ENCODE data around the gene PIK3R5.

PIK3R5 gene

DNA sequence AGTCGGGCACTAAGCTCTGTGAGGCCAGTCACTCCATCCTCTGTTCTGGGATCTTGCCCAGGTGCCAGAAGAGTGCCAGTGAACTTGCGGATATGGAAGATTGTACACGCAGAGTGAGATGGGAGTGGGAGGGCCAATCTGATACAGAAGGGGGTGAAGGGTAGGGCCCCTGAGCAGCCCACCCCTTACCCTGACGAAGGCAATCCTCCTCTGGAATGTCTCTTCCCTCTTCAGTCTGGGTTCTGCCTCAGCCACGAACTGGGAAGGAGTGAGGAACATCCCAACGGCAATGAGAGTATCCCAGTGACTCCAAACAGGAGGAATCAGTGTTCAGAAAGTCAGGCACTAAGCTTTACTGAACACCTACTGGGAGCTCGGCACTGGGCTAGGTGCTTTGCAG, 86.1 kb downstream of the PIK3R5 start:
- DNase-seq (ENCODE audit: low read depth): no peak
- H3K4me3 ChIP-seq (ENCODE audit: low read depth, low read length): no peak overlapping the region
- TF ChIP-seq, protein P1, sequence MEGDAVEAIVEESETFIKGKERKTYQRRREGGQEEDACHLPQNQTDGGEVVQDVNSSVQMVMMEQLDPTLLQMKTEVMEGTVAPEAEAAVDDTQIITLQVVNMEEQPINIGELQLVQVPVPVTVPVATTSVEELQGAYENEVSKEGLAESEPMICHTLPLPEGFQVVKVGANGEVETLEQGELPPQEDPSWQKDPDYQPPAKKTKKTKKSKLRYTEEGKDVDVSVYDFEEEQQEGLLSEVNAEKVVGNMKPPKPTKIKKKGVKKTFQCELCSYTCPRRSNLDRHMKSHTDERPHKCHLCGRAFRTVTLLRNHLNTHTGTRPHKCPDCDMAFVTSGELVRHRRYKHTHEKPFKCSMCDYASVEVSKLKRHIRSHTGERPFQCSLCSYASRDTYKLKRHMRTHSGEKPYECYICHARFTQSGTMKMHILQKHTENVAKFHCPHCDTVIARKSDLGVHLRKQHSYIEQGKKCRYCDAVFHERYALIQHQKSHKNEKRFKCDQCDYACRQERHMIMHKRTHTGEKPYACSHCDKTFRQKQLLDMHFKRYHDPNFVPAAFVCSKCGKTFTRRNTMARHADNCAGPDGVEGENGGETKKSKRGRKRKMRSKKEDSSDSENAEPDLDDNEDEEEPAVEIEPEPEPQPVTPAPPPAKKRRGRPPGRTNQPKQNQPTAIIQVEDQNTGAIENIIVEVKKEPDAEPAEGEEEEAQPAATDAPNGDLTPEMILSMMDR (IDR thresholded peaks at IDR 0.05; ENCODE audit: low read depth, low read length, missing control alignments): no peak
- in situ Hi-C loops (cut with HindIII; ENCODE audit: low sequenced_read_pairs): no loop called here

DNA sequence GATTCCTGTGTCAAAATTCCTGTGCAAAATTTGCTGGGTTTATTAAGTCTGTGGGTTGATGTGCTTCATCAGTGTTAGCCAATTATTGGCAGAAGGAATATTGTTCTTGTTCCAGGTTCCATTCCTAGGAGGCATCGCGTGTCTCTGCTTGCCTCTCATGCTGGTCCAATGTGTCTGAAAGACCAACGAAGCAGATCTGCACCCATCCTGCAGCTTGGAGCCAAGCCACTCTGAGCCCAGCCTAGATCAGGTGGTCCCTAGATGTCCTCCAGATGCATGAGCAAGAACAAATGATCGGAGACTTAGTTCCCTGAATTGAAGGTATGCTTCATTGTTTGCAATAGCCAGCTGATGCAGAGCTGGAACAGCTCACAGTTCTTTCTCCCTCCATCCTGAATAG, 87.5 kb downstream of the PIK3R5 start:
- H3K4me3 ChIP-seq (ENCODE audit: low read depth, low read length): no peak overlapping the region
- TF ChIP-seq, protein P1 (IDR thresholded peaks at IDR 0.05; ENCODE audit: low read depth, low read length, missing control alignments): no peak
- in situ Hi-C loops (cut with HindIII; ENCODE audit: low sequenced_read_pairs): no loop called here
- DNase-seq (ENCODE audit: low read depth): no peak

DNA sequence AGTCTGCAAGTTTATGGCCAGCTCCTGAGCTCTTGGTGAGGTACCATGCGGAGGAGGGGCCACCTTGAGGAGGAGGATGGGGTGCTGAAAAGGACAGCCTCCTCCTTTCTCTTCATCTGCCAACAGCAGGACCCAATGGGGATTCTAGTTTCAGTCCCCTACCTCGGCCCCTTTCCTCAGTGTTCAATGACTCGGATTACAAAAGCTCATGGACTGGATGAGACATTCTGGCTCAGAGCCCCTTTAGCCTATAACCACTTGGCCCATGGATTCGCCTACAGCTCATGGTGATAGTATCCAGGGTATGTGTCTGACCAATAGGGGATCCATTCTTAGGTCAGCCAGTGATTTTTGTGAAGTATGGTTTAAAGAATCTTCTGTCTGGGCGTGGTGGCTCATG, 89.5 kb downstream of the PIK3R5 start:
- in situ Hi-C loops (cut with HindIII; ENCODE audit: low sequenced_read_pairs): no loop called here
- TF ChIP-seq, protein P1 (IDR thresholded peaks at IDR 0.05; ENCODE audit: low read depth, low read length, missing control alignments): no peak
- no peak overlapping the region for H3K4me3 ChIP-seq (ENCODE audit: low read depth, low read length)
- no peak for DNase-seq (ENCODE audit: low read depth)

DNA sequence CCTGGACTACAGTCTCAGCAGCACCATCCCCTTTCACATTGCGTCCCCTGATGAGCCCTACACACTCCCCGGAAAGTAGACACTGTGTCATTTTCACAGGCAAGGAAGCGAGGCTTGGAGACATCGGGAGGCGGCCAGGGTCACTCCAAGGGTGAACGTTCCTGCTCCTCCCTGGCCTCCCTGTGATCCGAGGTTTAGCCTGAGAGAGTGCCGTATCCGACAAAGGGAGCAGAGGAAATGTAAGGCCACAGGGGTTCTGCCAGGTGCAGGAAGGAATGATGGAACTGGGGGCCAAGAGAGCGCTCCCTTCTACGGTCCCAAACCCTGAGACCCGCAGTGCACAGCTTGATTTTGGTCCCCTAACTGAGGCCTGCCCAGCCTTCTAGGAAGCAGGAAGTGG, 90.1 kb downstream of the PIK3R5 start:
- in situ Hi-C loops (cut with HindIII; ENCODE audit: low sequenced_read_pairs): no loop called here
- no peak for DNase-seq (ENCODE audit: low read depth)

DNA sequence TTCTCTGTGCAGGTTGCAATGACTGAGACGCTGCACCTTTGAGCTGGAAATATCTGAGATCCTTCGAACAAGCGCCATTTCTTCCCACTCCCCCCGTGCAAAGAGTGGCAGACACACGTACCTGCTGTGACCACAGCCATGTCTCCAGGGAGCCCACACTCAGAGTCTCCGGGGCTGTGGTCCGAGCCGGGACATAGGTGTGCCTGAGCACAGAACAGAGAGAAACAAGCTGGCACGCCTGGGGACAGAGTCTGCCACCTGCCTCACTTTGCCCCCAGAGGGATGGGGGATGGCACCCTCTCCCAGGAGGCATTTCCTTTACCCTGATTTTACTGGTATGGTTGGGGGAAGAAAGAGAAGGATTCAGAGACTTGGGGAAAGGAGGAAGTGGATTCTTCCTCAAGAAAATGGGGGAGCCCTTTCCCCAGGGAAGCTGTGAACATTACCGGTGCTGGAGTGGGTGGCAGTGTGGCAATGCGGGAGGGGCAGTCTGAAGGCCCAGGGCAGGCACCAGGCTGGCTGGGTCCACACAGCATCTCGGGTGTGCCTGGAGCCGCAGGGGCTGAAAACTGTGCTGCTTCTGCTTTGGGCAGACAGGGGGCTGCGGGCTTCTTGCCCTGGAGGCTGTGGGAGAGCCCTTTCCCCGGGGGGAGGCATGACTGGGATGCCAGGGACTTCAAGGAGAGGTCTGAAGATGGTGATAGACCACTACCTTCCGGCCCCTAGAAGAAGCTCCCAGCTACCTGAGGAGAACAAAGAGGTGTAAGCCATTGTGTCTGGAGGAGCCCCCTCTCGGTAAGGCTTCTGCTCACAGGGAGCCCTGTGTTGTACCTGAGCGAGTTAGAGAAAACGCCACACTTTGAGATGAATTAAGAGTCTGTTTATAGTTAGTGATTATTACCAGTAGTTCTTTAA, 91.4 kb downstream of the PIK3R5 start:
- in situ Hi-C loops (cut with HindIII; ENCODE audit: low sequenced_read_pairs): no loop called here
- H3K4me3 ChIP-seq (ENCODE audit: low read depth, low read length): no peak overlapping the region

More for the DNA sequence above, 90.1 kb downstream of the PIK3R5 start:
- no peak overlapping the region for H3K4me3 ChIP-seq (ENCODE audit: low read depth, low read length)
- TF ChIP-seq, protein P1 (IDR thresholded peaks at IDR 0.05; ENCODE audit: low read depth, low read length, missing control alignments): no peak

DNA sequence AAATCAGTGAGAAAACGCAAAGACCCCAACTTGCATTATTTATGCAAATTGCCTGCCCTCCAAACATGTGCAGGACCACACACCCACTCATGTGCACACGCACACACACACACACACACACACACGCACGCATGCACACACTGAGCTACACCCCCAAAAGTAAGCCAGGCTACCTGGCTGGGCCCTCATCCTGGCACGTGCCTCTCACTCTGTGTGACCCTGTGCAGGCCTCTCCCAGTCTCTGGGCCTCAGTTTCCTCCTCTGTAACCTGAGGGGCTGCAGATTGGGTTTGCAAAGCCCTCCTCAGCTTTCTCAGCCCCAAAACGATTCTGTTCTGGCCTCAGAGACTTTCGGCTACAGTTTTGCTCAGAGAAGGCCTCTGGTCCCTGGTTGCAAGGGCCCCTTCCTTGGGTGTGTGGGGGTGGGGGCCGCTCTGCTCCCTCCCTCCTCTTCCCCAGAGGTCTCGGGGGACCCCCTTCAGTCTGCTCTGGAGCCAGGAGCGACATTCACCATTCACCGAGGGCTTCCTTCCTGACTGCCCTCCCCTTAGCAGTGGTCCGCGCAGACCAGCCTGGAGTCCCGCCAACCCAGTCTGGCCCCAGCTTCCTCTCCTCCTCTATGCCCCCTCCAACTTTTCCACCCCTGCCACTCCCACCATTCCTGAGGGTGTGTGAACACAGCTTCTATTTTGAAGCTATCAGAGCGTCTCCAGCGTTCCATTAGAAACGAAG, 92.6 kb downstream of the PIK3R5 start:
- DNase-seq (ENCODE audit: low read depth): no peak
- TF ChIP-seq, protein P1 (IDR thresholded peaks at IDR 0.05; ENCODE audit: low read depth, low read length, missing control alignments): no peak
- no peak overlapping the region for H3K4me3 ChIP-seq (ENCODE audit: low read depth, low read length)
- in situ Hi-C loops (cut with HindIII; ENCODE audit: low sequenced_read_pairs): no loop called here

More for the DNA sequence above, 91.4 kb downstream of the PIK3R5 start:
- no peak for DNase-seq (ENCODE audit: low read depth)
- TF ChIP-seq, protein P1 (IDR thresholded peaks at IDR 0.05; ENCODE audit: low read depth, low read length, missing control alignments): no peak

Data from astrocyte of the cerebellum (primary cell).